GM12878 (cell line): ENCODE data around the gene NUMBL. TPM values are rescaled to one million over a fixed set of nuclear protein-coding genes. Genes with fewer than 3 reads are reported as not detected.

ENCODE experiments used
- BMI1 ChIP-seq: fragments of 450-650 bp; IDR thresholded peaks from 2 replicates; pipeline ENCODE4 v1.6.1; 2016; ENCODE audit warnings: mild to moderate bottlenecking, moderate library complexity, borderline replicate concordance
- MEF2B ChIP-seq: fragments of 450-650 bp; IDR thresholded peaks from 2 replicates; pipeline ENCODE4 v1.6.1; 2018; ENCODE audit warnings: mild to moderate bottlenecking, moderate library complexity; ENCODE audit not compliant: partially characterized antibody, poor library complexity, severe bottlenecking
- MTA2 ChIP-seq: fragments of 450-650 bp; IDR thresholded peaks from 2 replicates; pipeline ENCODE4 v1.6.1; 2016; ENCODE audit warnings: low read depth, mild to moderate bottlenecking, moderate library complexity
- MXI1 ChIP-seq: fragments of 150-350 bp; IDR thresholded peaks from 2 replicates; pipeline ENCODE4 v1.6.1; 2011; ENCODE audit warnings: low read depth, mild to moderate bottlenecking, inconsistent platforms, low read length, improper control_type of control experiment
- NBN ChIP-seq: fragments of 450-650 bp; IDR thresholded peaks from 2 replicates; pipeline ENCODE4 v1.6.1; 2016
- NFIC ChIP-seq: IDR thresholded peaks from 2 replicates; pipeline ENCODE4 v1.6.1; 2012; ENCODE audit warnings: low read depth, mild to moderate bottlenecking, inconsistent platforms, low read length, moderate library complexity
- NRF1 ChIP-seq: conservative IDR thresholded peaks from 2 replicates; pipeline ENCODE4 v1.6.1; 2011; ENCODE audit warnings: mild to moderate bottlenecking, low read depth, low read length, improper control_type of control experiment
- PAX8 ChIP-seq: fragments of 450-650 bp; IDR thresholded peaks from 2 replicates; pipeline ENCODE4 v1.6.1; 2017; ENCODE audit warnings: mild to moderate bottlenecking, moderate library complexity
- POU2F2 ChIP-seq: IDR thresholded peaks from 3 replicates; pipeline ENCODE4 v1.6.1; 2011; ENCODE audit warnings: low read depth, mild to moderate bottlenecking, low read length, borderline replicate concordance
- SP1 ChIP-seq: IDR thresholded peaks from one replicate; pipeline ENCODE4 v1.6.1; 2011; ENCODE audit warnings: low read depth, low read length
- SRF ChIP-seq, 2 experiments: IDR thresholded peaks; 2 replicates each; pipeline ENCODE4 v1.6.1; 2011; ENCODE audit warnings: low read depth in 2 of 2, low read length in 2 of 2, mild to moderate bottlenecking in 1 of 2, moderate library complexity in 1 of 2
- SUZ12 ChIP-seq: fragments of 200-600 bp; sonication (generic); IDR thresholded peaks from one replicate; pipeline ENCODE4 v1.6.1; 2018; ENCODE audit warnings: antibody characterized with exemption, mild to moderate bottlenecking; ENCODE audit not compliant: unreplicated experiment
- polyA plus RNA-seq, 11 experiments: library from polyadenylated mRNA; depleted of rRNA in 4 of 11; unstranded in 6 of 11; stranded (reverse) in 5 of 11; fragments of >200 nt; fragmentation: Nextera tagmentation in 4 of 11; fragmentation: Illumina TruSeq in 1 of 11; extraction: Ambion mirVana in 4 of 11; extraction: Trizol in 1 of 11; gene quantifications; 1 replicate in 1 of 11; 2 replicates in 10 of 11; pipeline versions ENCODE4 v1.2.1 to v1.2.3, GENCODE V29; 2011 to 2016; ENCODE audit warnings: inconsistent platforms in 2 of 11, missing spikeins in 2 of 11, low read depth in 1 of 11
- total RNA-seq, 4 experiments: library from RNA; depleted of rRNA in 3 of 4; stranded (reverse); fragments of >200 nt in 3 of 4; fragmentation: Illumina TruSeq in 1 of 4; extraction: Trizol in 1 of 4; gene quantifications; 2 replicates each; pipeline versions ENCODE4 v1.2.1 to v1.2.3, GENCODE V29; 2013 to 2021
- TF ChIP-seq, protein P1 (sequence below): fragments of 450-650 bp; IDR thresholded peaks from 2 replicates; pipeline ENCODE4 v1.6.1; 2018; ENCODE audit warnings: borderline replicate concordance, mild to moderate bottlenecking; ENCODE audit not compliant: partially characterized antibody

Gene NUMBL
- total and polyA plus RNA-seq, 10 of the 15 experiments (the other 5 are each of a cell fraction or from before 2014, with no cell fraction given), result 0.16 to 9.4 (median 1.9) TPM

DNA sequence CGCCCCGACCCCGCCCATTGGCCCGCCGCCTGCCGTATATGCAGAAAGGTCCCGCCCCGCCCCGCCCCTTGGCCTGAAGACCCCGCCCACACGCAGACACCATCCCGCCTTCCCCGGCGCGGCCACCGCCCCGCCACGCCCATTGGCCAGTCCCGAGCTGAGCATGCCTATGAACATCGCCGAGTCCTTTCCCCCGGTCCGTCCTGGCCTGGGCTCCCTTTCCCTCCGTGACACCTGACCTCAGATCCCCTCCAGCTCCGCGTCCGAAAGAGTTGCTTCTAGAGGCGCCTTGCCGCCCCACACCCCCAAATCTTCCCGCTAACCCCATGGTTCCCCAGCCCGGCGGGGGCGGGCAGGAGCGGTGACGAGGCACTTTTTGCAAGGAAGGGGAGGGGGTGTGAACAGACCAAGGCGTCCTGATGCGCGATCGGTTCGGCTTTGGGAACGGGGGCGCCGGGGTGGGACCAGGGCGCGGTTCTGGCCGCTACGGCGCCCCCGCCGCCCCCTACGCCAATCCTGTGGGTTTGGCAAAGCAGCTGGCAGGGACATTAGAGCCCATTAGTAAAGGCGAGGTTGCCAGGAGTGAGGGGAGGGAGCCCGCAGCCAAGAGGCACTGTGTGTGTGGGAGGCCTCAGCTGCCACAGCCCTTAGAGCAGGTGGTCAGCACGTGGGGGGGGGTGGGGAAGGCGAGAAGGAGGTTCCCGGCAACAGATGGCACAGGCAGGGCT lies 406 bp upstream of the NUMBL start (continued):
- TF ChIP-seq, protein P1, sequence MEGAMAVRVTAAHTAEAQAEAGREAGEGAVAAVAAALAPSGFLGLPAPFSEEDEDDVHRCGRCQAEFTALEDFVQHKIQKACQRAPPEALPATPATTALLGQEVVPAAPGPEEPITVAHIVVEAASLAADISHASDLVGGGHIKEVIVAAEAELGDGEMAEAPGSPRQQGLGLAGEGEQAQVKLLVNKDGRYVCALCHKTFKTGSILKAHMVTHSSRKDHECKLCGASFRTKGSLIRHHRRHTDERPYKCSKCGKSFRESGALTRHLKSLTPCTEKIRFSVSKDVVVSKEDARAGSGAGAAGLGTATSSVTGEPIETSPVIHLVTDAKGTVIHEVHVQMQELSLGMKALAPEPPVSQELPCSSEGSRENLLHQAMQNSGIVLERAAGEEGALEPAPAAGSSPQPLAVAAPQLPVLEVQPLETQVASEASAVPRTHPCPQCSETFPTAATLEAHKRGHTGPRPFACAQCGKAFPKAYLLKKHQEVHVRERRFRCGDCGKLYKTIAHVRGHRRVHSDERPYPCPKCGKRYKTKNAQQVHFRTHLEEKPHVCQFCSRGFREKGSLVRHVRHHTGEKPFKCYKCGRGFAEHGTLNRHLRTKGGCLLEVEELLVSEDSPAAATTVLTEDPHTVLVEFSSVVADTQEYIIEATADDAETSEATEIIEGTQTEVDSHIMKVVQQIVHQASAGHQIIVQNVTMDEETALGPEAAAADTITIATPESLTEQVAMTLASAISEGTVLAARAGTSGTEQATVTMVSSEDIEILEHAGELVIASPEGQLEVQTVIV, result no peak
- TF ChIP-seq SUZ12, result no peak
- TF ChIP-seq POU2F2, result no peak
- TF ChIP-seq SRF (IDR thresholded peaks at IDR 0.05; ENCODE audit: low read depth in 2 of 2, low read length in 2 of 2), result peak; percentile 9 to 78; a peak in 2 of 4 replicates
- peak; percentile 59; the same call in 1 of the 2 replicates for TF ChIP-seq NBN
- TF ChIP-seq PAX8, result no peak
- peak; percentile 4 for TF ChIP-seq MEF2B
- peak; percentile 24; the same call in 1 of the 2 replicates for TF ChIP-seq NRF1
- TF ChIP-seq MXI1, result peak; percentile 48; the same call in 1 of the 2 replicates
- TF ChIP-seq BMI1, result no peak
- TF ChIP-seq NFIC, result no peak
- TF ChIP-seq SP1, result peak; percentile 47
- no peak for TF ChIP-seq MTA2
